Endodermal cell (in vitro differentiated cells): ENCODE results near the gene GNAI2. TPM values are rescaled to one million over a fixed set of nuclear protein-coding genes. Genes with fewer than 3 reads are reported as not detected.
"Not testable (repeated sequence)": the region's sequence is repeated elsewhere in the genome, so short reads cannot be mapped to it uniquely, and the experiment has no call there.

Experiments used
- DNase-seq: peaks from one replicate; pipeline ENCODE4 v3.0.0-alpha.2; 2017
- H3K27ac ChIP-seq: 2 replicates; pipeline ENCODE4 v1.5.1; 2013; ENCODE audit warnings: mild to moderate bottlenecking, low read depth, low read length, moderate library complexity
- H3K27me3 ChIP-seq: 2 replicates; pipeline ENCODE4 v1.6.1; 2013; ENCODE audit warnings: mild to moderate bottlenecking, low read length, moderate library complexity; ENCODE audit not compliant: insufficient read depth, control insufficient read depth, poor library complexity, severe bottlenecking
- H3K36me3 ChIP-seq: 2 replicates; pipeline ENCODE4 v1.7.0; 2013; ENCODE audit warnings: mild to moderate bottlenecking, low read length, moderate library complexity; ENCODE audit not compliant: control insufficient read depth, insufficient read depth
- H3K4me1 ChIP-seq: one replicate; pipeline ENCODE4 v1.7.0; 2013; ENCODE audit warnings: low read length; ENCODE audit not compliant: control insufficient read depth, insufficient read depth
- H3K4me3 ChIP-seq: 2 replicates; pipeline ENCODE4 v1.5.1; 2013; ENCODE audit warnings: mild to moderate bottlenecking, low read length, moderate library complexity
- H3K9ac ChIP-seq: 2 replicates; pipeline ENCODE4 v1.6.1; 2013; ENCODE audit warnings: mild to moderate bottlenecking, low read length, moderate library complexity; ENCODE audit not compliant: poor library complexity, severe bottlenecking; ENCODE audit errors: extremely low read depth
- H3K9me3 ChIP-seq: 2 replicates; pipeline ENCODE4 v1.6.1; 2013; ENCODE audit warnings: mild to moderate bottlenecking, low read length, moderate library complexity; ENCODE audit not compliant: control insufficient read depth
- H3K27ac Mint-ChIP-seq: 2 replicates; pipeline ENCODE4 v1.8.0; 2020; ENCODE audit warnings: mixed read lengths
- H3K27me3 Mint-ChIP-seq: 2 replicates; pipeline ENCODE4 v1.8.0; 2021; ENCODE audit warnings: mild to moderate bottlenecking, mixed read lengths; ENCODE audit not compliant: insufficient read depth
- H3K36me3 Mint-ChIP-seq: 2 replicates; pipeline ENCODE4 v1.8.0; 2020; ENCODE audit warnings: low read depth, mixed read lengths
- H3K4me1 Mint-ChIP-seq: 2 replicates; pipeline ENCODE4 v1.8.0; 2020; ENCODE audit warnings: mixed read lengths
- H3K4me3 Mint-ChIP-seq: 2 replicates; pipeline ENCODE4 v1.8.0; 2020; ENCODE audit warnings: mild to moderate bottlenecking, moderate library complexity, mixed read lengths
- H3K9me3 Mint-ChIP-seq: 2 replicates; pipeline ENCODE4 v1.8.0; 2020; ENCODE audit warnings: mild to moderate bottlenecking, mixed read lengths
- CTCF ChIP-seq: fragments of 200-600 bp; sonication (generic); conservative IDR thresholded peaks from 2 replicates; pipeline ENCODE4 v1.5.0; 2021; ENCODE audit warnings: antibody characterized with exemption, mild to moderate bottlenecking
- WGBS, 2 experiments: methylation state at CpG; one replicate each; pipeline versions ENCODE4 v1.1.5 to v1.1.7; 2013; ENCODE audit warnings: missing lambda C conversion rate in 2 of 2, mixed read lengths in 1 of 2; ENCODE audit not compliant: insufficient coverage in 1 of 2, insufficient read length in 1 of 2; 5-methylcytosine and 5-hydroxymethylcytosine counted together
- total RNA-seq, 2 donors: library from RNA; stranded (reverse); fragmentation: NEBNext Ultra II Directional in 1 of 2; extraction: Animal tissue kit (Norgen Biotek cat#: 25700) in 1 of 2; gene quantifications; 2 replicates in 1 of 2; 3 replicates in 1 of 2; pipeline ENCODE4 v1.2.1, GENCODE V29; 2021

The GNAI2 gene
- total RNA-seq, 2 donors from 2014 or later, result 243 to 278 TPM

GRCh38 chr3:50278880-50279224, 42.8 kb downstream of the GNAI2 start, which contains the start of gene LSMEM2:
Gene LSMEM2, plus strand, starts transcription at chr3:50279087. Its CDS starts 27 bp downstream, at chr3:50279114.
- 76 to 88% methylated on average over 2 of the region's 2 CpGs for WGBS, 2 experiments
- Mint-ChIP-seq H3K27me3 (peaks cover 60% of the 10 kb centered on the region), H3K4me1 (peaks cover 10% of the 10 kb centered on the region), H3K9me3 (peaks cover 7% of the 10 kb centered on the region), H3K27ac (no peak within 1 kb of the TSS), H3K4me3 (no peak within 1 kb of the TSS), H3K36me3 (no peaks in the 10 kb centered on the region)
- no peaks in the 10 kb centered on the region for H3K4me1 ChIP-seq
- H3K36me3 ChIP-seq, result no peaks in the 10 kb centered on the region
- H3K27me3 ChIP-seq, result peaks cover 29% of the 10 kb centered on the region
- H3K9ac ChIP-seq, result no peak within 1 kb of the TSS
- no peak for DNase-seq
- peak within 1 kb of the TSS; percentile 32 for H3K27ac ChIP-seq
- no peaks in the 10 kb centered on the region for H3K9me3 ChIP-seq
- TF ChIP-seq CTCF, result no peak
- H3K4me3 ChIP-seq, result no peak within 1 kb of the TSS

DNA sequence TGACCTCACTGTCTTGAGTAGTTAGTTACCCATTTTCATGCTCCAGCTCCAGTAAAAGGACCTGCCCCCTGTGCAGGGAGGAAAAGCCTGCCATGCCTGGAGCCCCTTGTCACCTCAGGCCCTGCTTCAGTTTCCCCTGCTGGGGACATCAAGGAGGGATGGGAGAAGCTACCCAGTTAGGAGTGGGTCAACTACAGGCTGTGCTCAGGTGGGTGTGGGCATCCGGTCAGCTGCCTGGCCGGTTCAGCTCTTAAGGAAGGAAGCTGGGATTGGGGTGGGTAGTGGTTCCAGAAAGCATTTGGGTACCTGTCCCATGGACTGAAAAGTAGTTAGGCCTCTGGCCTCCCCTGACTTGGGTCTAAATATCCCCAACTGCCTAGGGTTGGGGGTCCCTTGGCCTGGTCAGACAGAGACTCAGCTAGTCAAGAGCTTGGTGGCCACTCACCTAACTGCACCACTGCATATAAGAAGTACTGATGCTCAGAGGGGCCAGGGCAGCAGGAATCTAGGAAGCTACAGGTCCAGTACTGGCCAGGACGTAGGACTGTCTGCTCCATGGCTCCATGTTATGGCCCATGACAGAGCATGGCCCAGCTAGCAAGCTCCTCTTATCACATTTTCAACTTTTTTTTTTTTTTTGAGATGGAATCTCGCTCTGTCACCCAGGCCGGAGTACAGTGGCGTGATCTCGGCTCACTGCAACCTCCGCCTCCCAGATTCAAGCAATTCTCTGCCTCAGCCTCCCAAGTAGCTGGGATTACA, 43.4 kb downstream of the GNAI2 start:
- H3K27me3 Mint-ChIP-seq, result peaks cover 54% of the 10 kb centered on the region
- H3K36me3 ChIP-seq, result no peaks in the 10 kb centered on the region
- TF ChIP-seq CTCF, result no peak
- no peak overlapping the region for H3K27ac ChIP-seq
- H3K27me3 ChIP-seq, result peaks cover 23% of the 10 kb centered on the region
- H3K9me3 ChIP-seq, result no peaks in the 10 kb centered on the region
- peaks cover 7% of the 10 kb centered on the region for H3K9me3 Mint-ChIP-seq
- H3K4me3 Mint-ChIP-seq, result no peak overlapping the region
- peaks cover 7% of the 10 kb centered on the region for H3K4me1 Mint-ChIP-seq
- H3K4me3 ChIP-seq, result no peak overlapping the region
- H3K4me1 ChIP-seq, result no peaks in the 10 kb centered on the region
- H3K9ac ChIP-seq, result no peak overlapping the region
- no peak for DNase-seq
- 91 to 100% methylated on average over 3 to 8 of the region's 8 CpGs for WGBS, 2 experiments
- H3K36me3 Mint-ChIP-seq, result no peaks in the 10 kb centered on the region
- no peak overlapping the region for H3K27ac Mint-ChIP-seq

- H3K36me3 ChIP-seq, result peaks cover 20% of the 10 kb centered on the region
- H3K9me3 ChIP-seq, DNase-seq, H3K27me3 ChIP-seq, H3K4me3 ChIP-seq, H3K27ac ChIP-seq, H3K9ac ChIP-seq, H3K27ac Mint-ChIP-seq, H3K4me1 Mint-ChIP-seq, H3K4me1 ChIP-seq, H3K27me3 Mint-ChIP-seq, H3K4me3 Mint-ChIP-seq, H3K9me3 Mint-ChIP-seq: not testable (repeated sequence)
- H3K36me3 Mint-ChIP-seq, result peaks cover 14% of the 10 kb centered on the region
- WGBS, 2 experiments, result 94 to 97% methylated on average over 2 to 5 of the region's 6 CpGs
These were observed 48.1 kb downstream of the GNAI2 start for GRCh38 chr3:50284121-50284520.
